ENCODE data around the gene FBXL20.
A peak's percentile ranks its signal among the peaks of the same experiment; 100 is the strongest.
"Not testable (repeated sequence)": the region's sequence is repeated elsewhere in the genome, so short reads cannot be mapped to it uniquely, and the experiment has no call there.

FBXL20 gene

DNA sequence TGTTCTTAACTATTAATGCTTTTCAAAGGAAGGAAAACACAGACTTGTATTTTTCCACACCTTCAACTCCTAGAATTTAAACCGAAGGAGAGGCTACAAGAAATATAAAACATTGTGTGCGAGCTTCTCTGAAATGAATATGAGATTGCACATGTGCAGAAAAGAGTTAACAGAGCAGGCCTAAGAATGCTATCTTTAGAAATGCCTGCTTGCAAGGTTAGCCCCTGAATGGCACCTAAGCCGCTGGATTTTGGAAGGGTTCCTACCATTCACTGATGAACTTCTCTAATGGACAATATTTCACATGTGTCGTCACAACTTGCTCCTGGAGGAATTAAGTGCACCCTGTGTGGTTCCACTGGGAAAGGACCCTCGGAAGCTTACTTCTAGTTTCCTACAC lies 69.3 kb downstream of the FBXL20 start:
- no peak for DNase-seq (ENCODE audit: low read depth)

DNA sequence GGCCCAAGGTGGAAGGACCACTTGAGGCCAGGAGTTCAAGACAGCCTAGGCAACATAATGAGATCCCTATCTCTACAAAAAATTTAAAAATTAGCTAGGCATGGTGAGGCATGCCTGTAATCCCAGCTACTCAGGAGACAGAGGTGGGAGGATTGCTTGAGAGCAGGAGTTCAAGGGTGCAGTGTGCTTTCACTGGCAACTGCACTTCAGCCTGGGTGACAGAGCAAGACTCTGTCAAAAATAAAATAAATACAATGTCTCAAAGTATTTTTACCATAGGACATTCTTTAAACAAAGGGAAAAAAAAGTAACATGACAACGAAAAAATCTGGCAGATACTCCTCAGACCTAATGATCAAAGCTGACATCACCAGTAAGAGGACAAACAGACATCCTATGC lies 72.6 kb downstream of the FBXL20 start:
- no peak for DNase-seq (ENCODE audit: low read depth)

- no peak for DNase-seq (ENCODE audit: low read depth)
Observed at GRCh38 chr17:39327109-39327508, 74.3 kb downstream of the FBXL20 start.

GRCh38 chr17:39325528-39326240 lies 75.7 kb downstream of the FBXL20 start:
- DNase-seq (ENCODE audit: low read depth): no peak

DNA sequence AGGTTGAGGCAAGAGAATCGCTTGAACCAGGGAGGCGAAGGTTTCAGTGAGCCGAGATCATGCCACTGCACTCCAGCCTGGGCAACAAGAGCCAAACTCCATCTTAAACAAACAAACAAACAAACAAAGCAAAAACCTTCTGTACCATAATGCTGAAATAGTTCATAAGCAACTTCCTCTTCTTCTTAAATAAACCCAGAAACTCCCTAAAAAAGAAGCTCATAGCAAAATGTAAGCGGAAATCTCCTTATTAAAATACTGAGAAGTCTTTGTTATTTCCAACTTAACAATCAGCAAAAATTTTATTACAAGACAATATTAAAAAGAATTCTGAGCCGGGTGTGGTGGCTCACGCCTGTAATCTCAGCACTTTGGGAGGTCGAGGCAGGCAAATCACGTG lies 82.8 kb downstream of the FBXL20 start:
- DNase-seq (ENCODE audit: low read depth): no peak

DNA sequence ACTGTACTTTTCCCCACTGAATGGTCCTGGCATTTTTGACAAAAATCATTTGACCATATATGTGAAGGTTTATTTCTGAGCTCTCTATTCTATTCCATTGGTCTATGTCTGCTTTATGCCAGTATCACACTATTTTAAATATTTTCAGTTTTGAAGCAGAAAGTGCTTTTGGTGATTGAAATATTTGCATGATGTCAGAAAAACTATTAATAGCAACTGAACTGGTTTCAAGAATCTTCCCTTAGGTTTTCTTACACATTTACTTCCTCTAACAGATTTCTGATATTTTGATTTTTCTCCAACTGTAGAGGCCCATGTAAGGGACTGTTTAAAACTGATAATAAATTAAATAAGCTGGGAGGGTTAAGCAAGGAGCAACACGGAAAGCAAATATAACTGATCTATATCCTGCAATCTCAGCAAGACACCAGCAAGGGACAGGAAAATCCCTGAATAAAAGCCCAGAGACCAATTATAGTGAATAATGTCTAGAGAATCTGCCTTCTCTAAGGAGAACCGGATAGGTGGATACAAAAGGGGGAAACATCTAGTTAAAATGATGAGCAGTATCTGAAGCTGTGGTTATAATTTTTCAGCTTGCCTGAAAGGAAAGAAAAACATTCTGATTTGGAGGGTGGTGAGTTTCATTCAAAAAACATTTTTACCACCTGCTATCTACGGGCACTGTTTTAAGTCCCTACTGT lies 94.8 kb downstream of the FBXL20 start:
- no peak for DNase-seq (ENCODE audit: low read depth)

DNA sequence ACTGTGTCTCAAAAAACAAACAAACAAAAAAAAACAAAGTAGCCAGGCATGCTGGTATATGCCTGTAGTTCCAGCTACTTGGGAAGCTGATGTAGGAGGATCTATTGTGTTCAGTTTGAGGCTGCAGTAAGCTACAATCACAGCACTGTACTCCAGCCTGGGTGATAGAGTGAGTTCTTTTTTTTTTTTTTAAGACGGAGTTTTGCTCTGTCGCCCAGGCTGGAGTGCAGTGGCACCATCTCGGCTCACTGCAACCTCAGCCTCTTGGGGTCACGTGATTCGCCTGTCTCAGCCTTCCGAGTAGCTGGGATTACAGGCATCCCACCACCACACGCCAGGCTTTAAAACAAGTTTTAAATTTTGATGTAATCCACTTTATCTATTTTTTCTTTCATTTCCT lies 95.4 kb downstream of the FBXL20 start:
- no peak for DNase-seq (ENCODE audit: low read depth)

DNA sequence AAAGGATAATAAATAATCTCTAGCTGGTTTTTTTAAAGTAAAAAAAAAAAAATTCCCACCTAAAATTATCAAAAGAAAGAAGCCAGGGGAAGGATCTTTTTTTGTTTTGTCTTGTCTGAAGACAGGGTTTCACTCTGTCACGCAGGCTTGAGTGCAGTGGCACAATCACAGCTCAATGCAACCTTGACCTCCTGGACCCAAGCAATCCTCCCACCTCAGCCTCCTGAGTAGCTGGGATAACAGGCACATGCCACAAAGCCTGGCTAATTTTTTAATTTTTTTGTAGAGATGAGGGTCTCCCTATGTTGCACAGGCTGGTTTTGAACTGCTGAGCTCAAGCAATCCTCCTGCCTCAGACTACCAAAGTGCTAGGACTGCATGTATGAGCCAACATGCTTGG lies 97.2 kb downstream of the FBXL20 start:
- no peak for DNase-seq (ENCODE audit: low read depth)

GRCh38 chr17:39294060-39294459 lies 107.4 kb downstream of the FBXL20 start:
- no peak for DNase-seq (ENCODE audit: low read depth)

GRCh38 chr17:39292546-39292945 lies 108.9 kb downstream of the FBXL20 start:
- not testable (repeated sequence) for DNase-seq (ENCODE audit: low read depth)

GRCh38 chr17:39286513-39286912 lies 114.9 kb downstream of the FBXL20 start:
- DNase-seq (ENCODE audit: low read depth): not testable (repeated sequence)

DNA sequence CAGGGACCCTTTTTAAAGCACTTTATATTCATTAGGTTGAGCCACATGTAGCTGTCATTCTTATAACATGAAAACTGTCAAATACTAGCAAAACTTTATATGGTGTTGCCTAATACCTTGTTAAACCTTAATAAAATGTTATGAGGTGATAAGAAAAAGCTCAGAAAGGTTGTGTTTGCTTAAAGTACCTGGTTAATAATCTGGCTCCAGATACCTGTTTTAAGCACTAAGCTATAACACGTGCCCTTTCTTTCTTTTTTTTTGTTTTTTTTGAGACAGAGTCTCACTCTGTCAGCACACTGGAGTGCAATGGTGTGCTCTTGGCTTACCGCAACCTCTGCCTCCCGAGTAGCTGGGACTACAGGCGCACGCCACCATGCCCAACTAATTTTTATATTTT lies 116.7 kb downstream of the FBXL20 start:
- DNase-seq (ENCODE audit: low read depth): no peak

DNA sequence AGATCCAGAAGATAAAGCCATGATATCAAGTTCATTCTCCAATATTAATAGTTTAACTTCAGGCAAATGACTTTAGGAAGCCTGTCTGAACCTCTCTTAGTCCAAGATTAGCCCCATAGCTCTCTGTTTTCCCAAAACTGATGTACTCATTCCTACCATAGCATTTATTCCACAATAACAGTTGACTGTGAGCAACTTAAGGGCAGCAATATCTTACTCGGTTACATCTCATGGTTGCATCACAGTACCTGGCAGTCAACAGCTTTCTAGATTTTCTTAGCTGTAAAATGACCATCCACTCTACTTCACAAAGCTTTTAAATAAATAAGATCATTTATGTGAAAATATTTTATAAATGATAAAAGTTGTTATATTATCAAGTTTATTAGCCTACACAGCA lies 117.5 kb downstream of the FBXL20 start:
- no peak for DNase-seq (ENCODE audit: low read depth)

- DNase-seq (ENCODE audit: low read depth): no peak
Observed at GRCh38 chr17:39283098-39283497, 118.3 kb downstream of the FBXL20 start.

DNA sequence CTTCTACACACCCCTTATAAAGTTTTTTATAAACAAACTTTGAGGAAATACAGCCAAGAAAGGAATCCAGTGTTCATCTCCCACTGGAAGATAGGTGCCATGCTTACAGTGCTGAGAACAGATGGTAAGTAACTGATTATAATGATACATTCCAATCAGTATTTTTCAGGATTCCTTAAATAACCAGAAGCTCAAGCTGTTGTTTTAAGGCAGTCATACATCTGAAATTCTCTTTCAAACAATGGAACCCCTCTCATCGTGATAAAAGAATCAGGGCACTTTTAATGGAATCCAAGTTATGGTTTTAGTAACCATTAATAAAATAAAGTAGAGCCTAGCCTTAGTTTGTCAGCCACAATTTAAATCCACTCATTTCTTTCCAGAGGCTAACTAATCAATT lies 119.6 kb downstream of the FBXL20 start:
- DNase-seq (ENCODE audit: low read depth): no peak

- DNase-seq (ENCODE audit: low read depth): not testable (repeated sequence)
Observed at GRCh38 chr17:39278246-39278645, 123.2 kb downstream of the FBXL20 start.

DNA sequence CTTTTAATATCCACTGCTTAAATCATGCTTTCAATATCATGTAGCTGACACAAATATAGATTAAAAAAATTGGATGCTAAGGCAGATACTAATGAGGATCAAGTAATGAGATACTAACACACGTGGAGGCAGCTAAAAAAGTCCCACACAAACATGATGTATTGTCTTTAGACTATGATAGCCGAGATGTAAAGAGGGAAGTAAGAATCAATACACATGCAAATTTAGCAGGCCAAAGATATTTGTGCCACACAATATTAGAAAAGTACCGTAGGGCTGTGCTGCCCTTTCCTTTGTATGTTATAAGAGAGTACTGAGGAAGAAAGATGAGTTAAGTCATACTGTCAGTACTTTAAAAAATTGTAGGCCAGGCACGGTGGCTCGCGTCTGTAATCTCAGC lies 124.3 kb downstream of the FBXL20 start:
- DNase-seq (ENCODE audit: low read depth): no peak

DNA sequence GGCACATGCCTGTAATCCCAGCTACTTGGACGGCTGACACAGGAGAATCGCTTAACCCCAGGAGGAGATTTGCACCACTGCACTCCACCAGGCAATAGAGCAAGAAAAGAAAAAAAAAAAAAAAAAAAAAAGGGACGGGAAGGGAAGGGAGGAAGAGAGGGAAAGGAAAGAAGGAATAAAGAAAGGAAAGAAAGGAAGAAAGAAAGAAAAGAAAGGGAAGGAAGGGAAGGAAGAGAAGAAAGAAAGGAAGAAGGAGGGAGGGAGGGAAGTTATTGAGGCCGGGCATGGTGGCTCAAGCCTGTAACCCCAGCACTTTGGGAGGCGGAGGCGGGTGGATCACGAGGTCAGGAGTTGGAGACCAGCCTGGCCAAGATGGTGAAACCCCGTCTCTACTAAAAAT lies 125.3 kb downstream of the FBXL20 start:
- no peak for DNase-seq (ENCODE audit: low read depth)

GRCh38 chr17:39271546-39271945 lies 129.9 kb downstream of the FBXL20 start:
- DNase-seq (ENCODE audit: low read depth): no peak

DNA sequence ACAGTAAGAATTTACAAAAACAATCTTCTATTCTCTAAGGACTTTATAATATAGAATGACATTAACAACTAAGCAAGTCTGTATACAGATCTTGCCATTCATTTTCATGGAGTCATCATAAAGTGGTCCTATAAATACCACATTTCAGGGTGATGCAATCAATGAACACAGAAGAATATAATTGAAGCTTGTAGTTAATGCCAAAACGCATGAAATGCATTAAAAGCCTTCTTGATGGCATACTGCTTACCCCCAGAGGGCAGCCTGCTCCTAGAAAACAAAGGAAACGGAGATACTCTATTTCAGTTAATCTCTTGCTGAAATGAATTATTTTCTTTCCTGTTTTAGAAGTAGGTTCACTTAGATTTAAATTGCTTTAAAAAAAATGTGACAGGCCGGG lies 130.5 kb downstream of the FBXL20 start:
- no peak for DNase-seq (ENCODE audit: low read depth)

DNA sequence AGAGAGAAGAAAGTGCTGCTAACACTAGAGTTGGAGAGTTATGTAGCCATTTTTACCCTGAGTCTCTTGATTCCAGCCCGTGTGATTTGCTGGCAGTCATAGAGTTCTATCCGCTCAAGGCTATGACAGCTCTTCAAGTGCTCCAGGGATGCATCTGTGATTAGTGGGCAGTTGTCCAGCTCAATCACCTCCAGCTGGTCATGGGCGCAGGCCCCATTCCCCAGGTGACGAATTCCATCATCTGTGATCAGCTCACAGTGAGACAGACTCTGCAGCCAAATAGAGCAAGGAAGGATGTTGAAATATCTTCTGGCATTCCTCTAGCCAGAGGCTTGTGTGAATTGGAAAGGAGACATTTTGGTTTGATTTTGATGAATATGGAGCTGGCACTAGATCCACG lies 137.3 kb downstream of the FBXL20 start:
- DNase-seq (ENCODE audit: low read depth): no peak

GRCh38 chr17:39261286-39261685 lies 140.1 kb downstream of the FBXL20 start:
- peak; percentile 36 for DNase-seq (ENCODE audit: low read depth)

GRCh38 chr17:39252788-39253460 lies 148.5 kb downstream of the FBXL20 start:
- DNase-seq (ENCODE audit: low read depth): no peak

All from activated T-cell treated with anti-CD3 and anti-CD28 coated beads for 48 hours (primary cell).